ENCODE results near the gene ATP11C.

DNA sequence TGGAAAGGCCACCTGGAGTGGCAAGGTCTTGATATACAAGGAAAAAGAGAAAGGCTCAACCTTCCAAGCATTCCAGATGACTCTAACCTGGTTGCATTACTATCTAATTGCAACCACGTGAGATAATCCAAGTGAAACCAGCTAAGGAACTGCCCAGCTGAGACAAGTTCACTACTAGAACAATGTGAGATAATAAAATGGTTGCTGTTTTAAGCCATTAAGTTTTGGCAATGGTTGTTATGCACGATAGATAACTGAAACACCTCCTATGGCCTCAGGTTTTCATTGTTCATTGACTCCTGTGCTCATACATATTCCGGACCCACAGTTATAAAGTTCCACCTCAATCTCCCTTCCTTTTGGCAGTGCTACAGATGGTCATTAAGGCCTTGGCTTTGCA is 41.6 kb upstream of the ATP11C start:
- TF ChIP-seq, protein P1, sequence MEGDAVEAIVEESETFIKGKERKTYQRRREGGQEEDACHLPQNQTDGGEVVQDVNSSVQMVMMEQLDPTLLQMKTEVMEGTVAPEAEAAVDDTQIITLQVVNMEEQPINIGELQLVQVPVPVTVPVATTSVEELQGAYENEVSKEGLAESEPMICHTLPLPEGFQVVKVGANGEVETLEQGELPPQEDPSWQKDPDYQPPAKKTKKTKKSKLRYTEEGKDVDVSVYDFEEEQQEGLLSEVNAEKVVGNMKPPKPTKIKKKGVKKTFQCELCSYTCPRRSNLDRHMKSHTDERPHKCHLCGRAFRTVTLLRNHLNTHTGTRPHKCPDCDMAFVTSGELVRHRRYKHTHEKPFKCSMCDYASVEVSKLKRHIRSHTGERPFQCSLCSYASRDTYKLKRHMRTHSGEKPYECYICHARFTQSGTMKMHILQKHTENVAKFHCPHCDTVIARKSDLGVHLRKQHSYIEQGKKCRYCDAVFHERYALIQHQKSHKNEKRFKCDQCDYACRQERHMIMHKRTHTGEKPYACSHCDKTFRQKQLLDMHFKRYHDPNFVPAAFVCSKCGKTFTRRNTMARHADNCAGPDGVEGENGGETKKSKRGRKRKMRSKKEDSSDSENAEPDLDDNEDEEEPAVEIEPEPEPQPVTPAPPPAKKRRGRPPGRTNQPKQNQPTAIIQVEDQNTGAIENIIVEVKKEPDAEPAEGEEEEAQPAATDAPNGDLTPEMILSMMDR (IDR thresholded peaks at IDR 0.05): no peak
- no peak for TF ChIP-seq POLR2A (IDR thresholded peaks at IDR 0.05)
